Spleen (tissue), 7 donors: ENCODE measurements around the gene RBMS1.

Source experiments
- CTCF ChIP-seq, 11 experiments: fragments of 200-600 bp in 7 of 11; fragments of 450-650 bp in 4 of 11; sonication (generic) in 4 of 11; IDR thresholded peaks in 8 of 11; conservative IDR thresholded peaks in 3 of 11; 1 replicate in 7 of 11; 2 replicates in 4 of 11; pipeline versions ENCODE4 v1.4.0 to v1.8.0; 2016 to 2021; ENCODE audit warnings: antibody characterized with exemption in 11 of 11, inconsistent platforms in 4 of 11, mild to moderate bottlenecking in 1 of 11
- POLR2AphosphoS5 ChIP-seq, 3 donors: sonication (generic); formaldehyde crosslinking; IDR thresholded peaks; one replicate each; pipeline ENCODE4 v1.5.1; 2017; ENCODE audit warnings: antibody characterized with exemption in 3 of 3
- donor health status: DM: no; HTN: no; CAD: no; lungs with moderate emphysema.
- donor health status: DM: no; HTN: no; CAD: no.
- donor health status: DM: no; HTN: no; CAD: no.

- TF ChIP-seq CTCF (IDR thresholded peaks at IDR 0.05 in 8 of 11, conservative IDR thresholded peaks at IDR 0.05 in 3 of 11) (no peak), POLR2AphosphoS5 (IDR thresholded peaks at IDR 0.05) (no peak)
These were observed 48.1 kb upstream of the RBMS1 start for GRCh38 chr2:160541745-160542144.
